Neural cell (in vitro differentiated cells): ENCODE data around the gene RAB11FIP3.

ENCODE experiments used
- EP300 ChIP-seq: fragments of 450-650 bp; conservative IDR thresholded peaks from 2 replicates; pipeline ENCODE4 v1.6.1; 2014; ENCODE audit warnings: antibody characterized with exemption, mild to moderate bottlenecking, moderate library complexity; ENCODE audit not compliant: poor library complexity, severe bottlenecking
- EZH2 ChIP-seq: fragments of 200-600, 300-800 bp; shearing (Covaris generic), sonication (generic); IDR thresholded peaks from 2 replicates; pipeline ENCODE4 v1.6.1; 2014; ENCODE audit warnings: antibody characterized with exemption, low read length, borderline replicate concordance, mild to moderate bottlenecking; ENCODE audit not compliant: insufficient read depth, poor library complexity, severe bottlenecking
- MXI1 ChIP-seq: fragments of 450-650 bp; conservative IDR thresholded peaks from 2 replicates; pipeline ENCODE4 v1.6.1; 2014; ENCODE audit warnings: antibody characterized with exemption, mild to moderate bottlenecking; ENCODE audit not compliant: poor library complexity, severe bottlenecking
- POLR2AphosphoS5 ChIP-seq: IDR thresholded peaks from 2 replicates; pipeline ENCODE4 v1.6.1; 2012
- RAD21 ChIP-seq: fragments of 450-650 bp; conservative IDR thresholded peaks from 2 replicates; pipeline ENCODE4 v1.6.1; 2014; ENCODE audit warnings: antibody characterized with exemption, mild to moderate bottlenecking, moderate library complexity
- REST ChIP-seq: IDR thresholded peaks from 2 replicates; pipeline ENCODE4 v1.6.1; 2012; ENCODE audit warnings: borderline replicate concordance
- SMC3 ChIP-seq: fragments of 450-650 bp; conservative IDR thresholded peaks from 2 replicates; pipeline ENCODE4 v1.6.1; 2014; ENCODE audit warnings: antibody characterized with exemption, mild to moderate bottlenecking, moderate library complexity; ENCODE audit not compliant: poor library complexity
- TAF1 ChIP-seq: IDR thresholded peaks from 2 replicates; pipeline ENCODE4 v1.6.1; 2012; ENCODE audit warnings: low read depth
- TF ChIP-seq, protein P1 (sequence below): fragments of 450-650 bp; IDR thresholded peaks from 2 replicates; pipeline ENCODE4 v1.5.1; 2014; ENCODE audit warnings: antibody characterized with exemption, mild to moderate bottlenecking, moderate library complexity; ENCODE audit not compliant: poor library complexity, severe bottlenecking

DNA sequence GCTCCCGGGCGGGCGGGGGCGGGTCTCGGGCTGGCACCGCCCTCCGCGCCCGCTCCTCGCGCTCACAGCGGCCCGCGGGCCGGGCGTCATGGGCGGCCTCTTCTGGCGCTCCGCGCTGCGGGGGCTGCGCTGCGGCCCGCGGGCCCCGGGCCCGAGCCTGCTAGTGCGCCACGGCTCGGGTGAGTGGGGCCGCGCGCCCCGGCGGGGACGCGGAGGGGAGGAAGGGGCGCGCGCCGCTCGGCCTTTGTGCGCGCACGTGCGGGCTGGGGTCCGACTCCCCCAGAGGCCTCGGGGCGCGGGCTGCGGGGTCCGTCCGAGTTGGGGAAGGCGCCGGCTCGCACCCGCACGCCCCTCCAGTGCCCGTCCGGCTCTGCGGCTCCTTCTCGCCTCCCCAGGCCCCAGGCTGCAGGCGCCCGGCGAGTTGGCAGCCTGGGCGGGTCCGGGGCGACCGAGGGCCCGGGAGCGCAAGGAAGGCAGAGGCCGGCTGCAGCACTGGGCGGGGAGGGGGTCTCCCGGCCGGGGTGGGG lies 28.3 kb upstream of the RAB11FIP3 start, which contains the start of gene NME4:
- TF ChIP-seq POLR2AphosphoS5, result peak; percentile 2
- TF ChIP-seq EP300, result no peak
- TF ChIP-seq, protein P1, sequence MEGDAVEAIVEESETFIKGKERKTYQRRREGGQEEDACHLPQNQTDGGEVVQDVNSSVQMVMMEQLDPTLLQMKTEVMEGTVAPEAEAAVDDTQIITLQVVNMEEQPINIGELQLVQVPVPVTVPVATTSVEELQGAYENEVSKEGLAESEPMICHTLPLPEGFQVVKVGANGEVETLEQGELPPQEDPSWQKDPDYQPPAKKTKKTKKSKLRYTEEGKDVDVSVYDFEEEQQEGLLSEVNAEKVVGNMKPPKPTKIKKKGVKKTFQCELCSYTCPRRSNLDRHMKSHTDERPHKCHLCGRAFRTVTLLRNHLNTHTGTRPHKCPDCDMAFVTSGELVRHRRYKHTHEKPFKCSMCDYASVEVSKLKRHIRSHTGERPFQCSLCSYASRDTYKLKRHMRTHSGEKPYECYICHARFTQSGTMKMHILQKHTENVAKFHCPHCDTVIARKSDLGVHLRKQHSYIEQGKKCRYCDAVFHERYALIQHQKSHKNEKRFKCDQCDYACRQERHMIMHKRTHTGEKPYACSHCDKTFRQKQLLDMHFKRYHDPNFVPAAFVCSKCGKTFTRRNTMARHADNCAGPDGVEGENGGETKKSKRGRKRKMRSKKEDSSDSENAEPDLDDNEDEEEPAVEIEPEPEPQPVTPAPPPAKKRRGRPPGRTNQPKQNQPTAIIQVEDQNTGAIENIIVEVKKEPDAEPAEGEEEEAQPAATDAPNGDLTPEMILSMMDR, result no peak
- TF ChIP-seq EZH2, result no peak
- no peak for TF ChIP-seq SMC3
- no peak for TF ChIP-seq TAF1
- peak; percentile 57 for TF ChIP-seq MXI1
- no peak for TF ChIP-seq RAD21
- TF ChIP-seq REST, result no peak
